GM19025 (cell line): ENCODE results near the gene ARMC9.

Experiments
- ATAC-seq: cut with Tn5 transposase; IDR thresholded peaks from one replicate; pipeline ENCODE4 v1.9.1; 2021; ENCODE audit warnings: mild to moderate bottlenecking, low read depth, moderate library complexity; ENCODE audit not compliant: unreplicated experiment

ARMC9 gene

DNA sequence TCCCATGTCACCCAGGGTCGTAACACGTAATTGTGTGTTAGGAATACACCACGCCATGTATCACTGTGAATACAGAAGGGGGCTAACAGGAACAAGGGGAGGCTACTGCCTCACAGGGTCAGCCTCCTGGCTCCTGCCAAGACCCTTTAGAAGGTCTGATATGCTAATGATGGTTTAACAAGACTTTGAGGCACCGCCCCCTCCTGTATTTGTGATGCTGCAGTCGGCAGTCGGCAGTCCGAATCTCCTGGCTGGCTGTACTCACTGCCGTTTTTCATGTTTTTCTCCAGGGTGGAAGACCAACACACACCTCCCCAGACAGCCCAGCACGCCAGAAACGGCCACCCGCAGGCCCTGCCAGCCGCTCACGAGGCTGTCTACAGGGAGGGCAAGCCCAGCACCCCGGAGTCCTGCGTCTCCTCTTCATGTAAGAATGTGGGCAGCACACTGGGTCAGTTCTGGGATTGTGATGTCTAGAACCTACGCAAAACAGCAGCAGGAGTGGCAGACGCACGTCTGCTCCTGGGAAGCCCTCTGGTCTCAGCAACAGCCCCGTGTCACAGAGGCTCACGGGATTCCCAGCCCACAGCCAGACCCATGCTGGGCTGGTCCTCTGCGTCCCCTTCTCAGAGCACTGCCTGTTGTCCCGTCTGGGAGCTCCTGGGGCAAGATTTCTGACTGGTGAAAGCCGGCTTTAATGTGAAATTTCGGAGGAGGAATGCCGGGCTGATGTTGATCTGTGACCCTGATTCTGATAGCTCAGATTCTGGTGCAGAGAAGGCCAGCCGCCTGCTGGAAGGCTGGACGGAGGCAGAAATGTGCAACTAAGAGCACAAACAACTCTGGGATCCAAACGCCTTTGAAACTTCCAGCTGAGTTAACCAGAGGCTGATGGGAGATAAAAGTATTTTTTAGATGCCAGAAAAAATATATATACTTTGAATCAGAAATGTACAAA, 157.4 kb downstream of the ARMC9 start:
- no peak for ATAC-seq

DNA sequence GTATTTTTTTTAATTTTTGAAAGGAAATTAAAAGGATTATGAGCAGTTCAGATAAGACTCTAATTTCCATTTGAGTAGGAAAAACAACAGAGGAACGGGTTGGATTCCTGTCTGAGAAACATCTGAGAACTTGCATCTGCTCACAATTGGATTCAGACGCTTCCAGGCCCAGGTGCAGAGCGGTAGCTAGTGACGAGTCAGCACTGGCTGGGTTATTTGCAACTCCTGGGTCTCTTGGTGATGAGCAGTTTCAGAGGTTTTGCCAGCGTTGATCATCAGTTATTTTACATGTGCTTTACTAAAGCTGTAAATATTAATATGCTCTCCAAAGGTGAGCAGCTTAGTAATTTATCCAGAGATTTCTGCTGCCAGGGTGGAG, 158.0 kb downstream of the ARMC9 start:
- no peak for ATAC-seq

DNA sequence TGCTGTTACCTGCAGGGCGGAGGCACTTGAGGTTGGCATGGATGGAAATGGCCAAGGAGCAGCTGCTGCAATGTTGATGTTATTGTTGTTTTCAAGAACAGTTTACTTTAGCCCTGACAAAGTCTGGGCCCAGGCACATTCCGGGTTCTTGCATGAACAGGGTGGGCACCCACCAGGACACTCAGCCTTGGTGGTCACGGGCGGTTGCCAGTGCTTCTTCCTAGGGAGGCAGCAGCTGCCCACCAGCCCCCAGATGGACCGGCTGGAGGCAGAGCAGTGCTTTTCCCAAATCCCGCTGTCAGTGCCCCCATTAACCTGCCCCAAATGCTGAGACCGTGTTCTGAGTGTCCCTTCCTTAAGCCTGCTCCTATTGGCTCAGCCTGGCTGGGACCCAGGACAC, 158.6 kb downstream of the ARMC9 start:
- no peak for ATAC-seq

DNA sequence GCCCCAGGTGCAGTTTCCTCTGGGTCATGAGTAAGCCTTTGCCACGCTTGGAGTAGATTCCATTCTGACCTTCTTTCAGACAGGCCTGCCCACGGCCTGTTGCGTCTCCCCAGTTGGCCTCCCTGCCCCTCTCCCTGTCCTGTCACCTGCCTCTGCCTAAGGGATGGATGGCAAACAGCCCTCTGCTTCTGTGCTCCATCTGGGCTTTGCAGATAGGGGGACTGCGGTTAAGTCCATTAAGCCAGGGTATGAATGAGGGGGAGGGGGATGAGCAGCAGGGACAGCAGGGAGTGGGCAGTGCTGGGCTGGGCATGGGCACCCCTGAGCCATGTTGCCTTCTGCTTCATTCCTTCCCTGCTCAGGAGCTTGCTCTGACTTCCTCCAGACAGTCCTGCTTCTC, 159.5 kb downstream of the ARMC9 start:
- ATAC-seq: no peak

- ATAC-seq: no peak
Observed at GRCh38 chr2:231359441-231359840, 161.0 kb downstream of the ARMC9 start.

- no peak for ATAC-seq
Observed at GRCh38 chr2:231359948-231360347, 161.5 kb downstream of the ARMC9 start.

- no peak for ATAC-seq
Observed at GRCh38 chr2:231360401-231360800, 162.0 kb downstream of the ARMC9 start.

GRCh38 chr2:231360881-231361371, 162.5 kb downstream of the ARMC9 start:
- no peak for ATAC-seq

DNA sequence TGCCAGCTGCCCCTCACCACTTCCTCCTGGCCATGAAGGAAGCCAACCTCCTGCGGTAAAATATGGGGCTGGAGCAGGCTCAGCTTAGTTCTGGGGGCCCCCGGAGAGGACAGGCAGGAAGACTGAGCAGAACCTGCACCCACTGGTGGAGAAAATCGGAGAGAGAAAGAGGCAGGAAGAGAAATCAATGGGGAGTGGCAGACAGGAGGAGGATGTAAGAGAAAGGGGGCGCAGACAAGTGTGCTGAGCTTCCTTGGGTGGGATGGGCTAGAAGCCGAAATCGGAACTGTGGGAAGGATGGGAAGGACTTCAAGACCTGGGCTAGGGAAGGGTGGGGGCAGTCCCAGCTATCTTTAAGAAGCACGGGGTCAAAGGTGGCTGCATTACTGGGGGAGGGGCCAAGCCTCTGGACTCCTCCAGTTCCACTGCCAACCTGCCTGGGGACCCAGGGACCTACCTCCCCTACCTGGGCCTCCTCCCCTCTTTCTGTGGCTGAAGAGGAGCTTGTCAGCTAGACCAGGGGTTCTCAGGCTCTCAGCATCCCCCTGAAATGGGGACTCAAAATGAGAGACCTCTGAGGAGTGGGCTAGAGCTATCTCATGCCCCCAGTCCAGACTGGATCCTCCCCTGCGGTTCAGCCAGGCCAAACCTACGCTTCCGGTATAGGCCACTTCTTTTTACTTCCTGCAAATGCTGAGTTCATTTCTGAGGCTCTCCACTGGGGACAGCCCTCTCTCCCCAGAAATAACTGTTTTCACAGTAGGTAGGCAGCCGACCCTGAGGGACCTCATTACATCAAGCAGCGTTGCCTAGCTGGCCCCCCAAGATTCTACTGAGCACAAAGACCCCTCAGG, 163.5 kb downstream of the ARMC9 start:
- peak; percentile 72 for ATAC-seq

- ATAC-seq: no peak
Observed at GRCh38 chr2:231362555-231363184, 164.2 kb downstream of the ARMC9 start.

- ATAC-seq: no peak
Observed at GRCh38 chr2:231364061-231364460, 165.6 kb downstream of the ARMC9 start.

GRCh38 chr2:231364961-231365810, 166.8 kb downstream of the ARMC9 start:
- no peak for ATAC-seq

- no peak for ATAC-seq
Observed at GRCh38 chr2:231367178-231367577, 168.7 kb downstream of the ARMC9 start.

DNA sequence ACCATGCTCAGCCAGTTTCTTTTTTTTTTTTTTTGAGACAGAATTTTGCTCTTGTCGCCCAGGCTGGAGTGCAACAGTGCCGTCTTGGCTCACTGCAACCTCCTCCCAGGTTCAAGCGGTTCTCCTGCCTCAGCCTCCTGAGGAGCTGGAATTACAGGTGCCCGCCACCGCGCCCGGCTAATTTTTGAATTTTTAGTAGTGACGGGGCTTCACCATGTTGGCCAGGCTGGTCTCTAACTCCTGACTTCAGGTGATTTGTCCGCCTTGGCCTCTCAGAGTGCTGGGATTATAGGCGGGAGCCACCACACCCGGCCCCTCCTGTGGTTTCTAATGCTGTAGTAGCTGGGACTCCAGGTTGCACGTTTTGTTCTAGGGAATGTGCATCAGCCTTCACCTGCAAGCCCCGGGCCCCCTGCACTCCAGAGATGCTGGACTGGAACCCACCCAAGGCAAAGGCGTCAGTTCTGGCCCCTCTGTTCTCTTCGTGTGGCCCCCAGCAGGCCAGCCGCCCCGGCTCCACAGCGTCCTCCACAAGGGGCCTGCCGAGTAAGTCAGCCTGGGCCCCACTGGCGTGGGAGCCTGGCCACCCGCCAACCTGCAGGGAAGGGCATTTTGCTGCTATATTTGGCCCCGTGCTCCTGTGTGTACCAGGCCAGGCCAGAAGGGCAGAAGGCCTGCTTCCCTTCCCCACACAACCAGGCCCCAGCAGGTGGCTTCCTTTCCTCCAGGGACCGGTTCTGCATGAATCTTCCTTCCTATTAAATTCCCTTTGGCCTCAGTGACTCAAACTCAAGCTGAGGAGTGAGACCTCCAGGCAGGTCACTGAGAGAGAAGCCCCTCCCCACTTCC, 171.4 kb downstream of the ARMC9 start:
- ATAC-seq: no peak

DNA sequence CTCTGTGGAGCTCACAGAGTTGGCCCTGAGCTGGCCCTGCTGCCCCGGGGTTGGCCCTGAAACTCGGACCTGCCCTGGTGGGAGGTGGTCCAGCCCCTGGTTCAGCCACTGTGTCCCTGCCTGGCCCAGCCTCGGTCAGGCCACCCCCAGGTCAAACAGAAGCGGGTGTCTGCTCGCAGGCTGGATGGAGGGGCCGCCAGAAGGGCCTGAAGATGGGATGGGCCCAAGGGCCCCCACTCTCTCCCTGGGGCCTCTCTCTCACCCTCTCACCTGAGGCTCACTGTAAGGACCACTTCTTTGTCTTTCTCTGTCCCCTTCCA, 172.0 kb downstream of the ARMC9 start:
- ATAC-seq: no peak

DNA sequence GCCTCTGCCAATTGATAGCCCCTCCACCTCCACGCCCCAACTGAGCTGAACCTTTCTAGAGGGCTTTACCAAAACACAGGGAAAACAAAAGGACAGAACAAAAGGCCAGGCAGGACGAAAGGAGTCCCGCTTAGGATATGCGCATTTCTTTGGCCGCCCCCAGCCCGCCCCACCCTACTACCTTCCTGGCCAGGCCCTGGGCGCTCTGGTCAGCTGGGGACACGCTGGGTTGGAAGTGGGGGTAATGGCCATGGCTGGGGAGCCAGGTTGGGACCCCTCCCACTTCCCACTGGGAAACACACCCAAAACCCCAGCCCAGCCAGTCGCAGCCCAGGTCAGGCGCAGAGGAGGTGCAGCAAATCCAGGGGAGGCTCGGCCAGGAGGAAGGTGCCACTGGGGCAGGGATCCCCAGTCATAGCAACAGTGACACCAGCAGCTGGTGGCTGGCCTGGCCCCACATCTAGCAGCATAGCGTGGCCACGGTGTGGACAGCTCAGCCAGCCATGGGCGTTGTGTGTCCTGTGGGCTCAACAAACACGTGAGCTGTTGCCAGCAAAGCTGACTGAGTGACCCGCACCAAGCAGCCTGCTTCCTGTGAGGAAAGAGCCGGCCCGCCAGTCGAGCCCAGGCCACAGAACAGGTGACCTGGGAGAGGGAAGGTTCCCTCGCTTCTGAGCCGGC, 172.5 kb downstream of the ARMC9 start:
- ATAC-seq: no peak

DNA sequence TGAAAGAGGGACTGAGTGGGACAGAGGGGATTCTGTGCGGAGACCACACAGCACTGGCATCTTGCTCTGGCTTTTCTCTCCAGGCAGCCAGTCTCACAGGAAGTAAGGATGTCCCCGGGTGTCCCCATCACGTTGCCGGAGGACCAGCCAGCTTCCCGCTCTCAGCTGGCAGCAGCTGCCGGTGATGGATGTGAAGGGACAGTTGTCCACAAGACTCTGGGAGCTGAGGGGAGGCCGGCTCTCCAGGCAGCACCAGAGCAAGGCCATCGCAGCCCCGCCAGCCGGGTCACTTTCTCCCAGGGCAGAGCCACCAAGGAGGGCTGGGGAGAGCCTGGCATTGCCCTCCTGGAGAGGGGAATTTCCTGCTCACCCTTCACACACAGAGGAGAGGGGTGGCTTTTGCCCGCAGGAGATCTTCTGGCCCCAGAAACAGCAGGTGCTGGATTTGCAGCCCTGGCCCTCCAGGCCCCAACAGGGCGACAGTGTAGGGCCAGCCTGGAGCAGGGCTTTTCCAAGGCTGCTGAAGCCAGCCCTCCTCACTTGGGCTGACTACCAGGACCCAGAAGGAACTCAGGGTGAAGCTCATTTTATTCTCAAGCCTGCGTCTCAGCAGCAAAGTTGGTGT, 173.1 kb downstream of the ARMC9 start:
- no peak for ATAC-seq

GRCh38 chr2:231372326-231372725, 173.9 kb downstream of the ARMC9 start:
- no peak for ATAC-seq
